ENCODE data around the gene PHOX2A.
A peak's percentile ranks its signal among the peaks of the same experiment; 100 is the strongest.

Gene PHOX2A

DNA sequence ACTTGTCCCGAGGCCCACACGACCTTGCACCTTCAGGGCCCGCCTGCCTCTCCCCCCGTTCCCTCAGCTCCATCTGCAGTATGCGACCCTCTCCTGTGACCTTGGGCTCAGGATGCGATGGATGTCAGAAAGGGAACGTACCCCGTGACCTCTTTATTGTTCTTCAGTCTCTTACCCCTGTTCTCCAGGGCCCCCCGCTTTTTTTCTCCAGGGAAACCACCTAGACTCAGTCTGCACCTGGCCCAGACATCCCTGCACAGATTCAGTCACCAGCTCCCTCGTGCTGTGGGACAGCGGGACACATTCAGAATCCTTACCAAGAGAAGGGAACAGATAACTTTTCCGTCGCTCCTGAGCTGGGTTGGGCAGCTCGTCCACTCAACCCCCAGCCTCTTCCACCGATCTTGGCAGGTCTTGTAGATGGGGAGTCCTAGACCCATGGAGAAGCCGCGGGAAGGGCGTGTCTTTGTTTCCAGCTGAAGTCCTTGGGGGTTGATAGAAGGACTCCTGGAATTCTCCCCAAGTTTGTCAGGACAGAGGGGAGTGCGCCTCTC, 1.4 kb upstream of the PHOX2A start:
- no peak for DNase-seq (ENCODE audit: low spot score)
- H3K36me3 ChIP-seq (replicated peaks in 1 of 2; ENCODE audit: control insufficient read depth in 2 of 2, insufficient read depth in 2 of 2, low read length in 2 of 2): no peaks in the 10 kb centered on the region
- H2BK5ac ChIP-seq (ENCODE audit: low read length): peak overlapping the region; percentile 56
- H3K4me3 ChIP-seq (ENCODE audit: low read length in 2 of 2): no peak overlapping the region
- H2AK5ac ChIP-seq (ENCODE audit: low read depth, low read length): peak overlapping the region; percentile 40
- peak overlapping the region; percentile 91 for H2AFZ ChIP-seq (ENCODE audit: low read length)
- peaks cover 46 to 93% (median 73%) of the 10 kb centered on the region in 3 experiments for H3K27me3 ChIP-seq (ENCODE audit: control insufficient read depth in 3 of 3, insufficient read depth in 3 of 3, low read depth in 1 of 3, low read length in 3 of 3)
- H3K27ac ChIP-seq (replicated peaks; ENCODE audit: low read length): no peak overlapping the region
- H2BK120ac ChIP-seq (ENCODE audit: low read depth, low read length): no peak overlapping the region
- no peak overlapping the region for H2BK12ac ChIP-seq (ENCODE audit: low read length)
- WGBS, 2 donors (ENCODE audit: extremely low coverage in 2 of 2, insufficient read length in 2 of 2, insufficient replicate concordance in 1 of 2): no CpG with 5 or more reads among the region's 19 CpGs
- peaks cover 2% of the 10 kb centered on the region for H3K79me1 ChIP-seq (ENCODE audit: low read depth, low read length)
- H3K4me2 ChIP-seq (ENCODE audit: insufficient read depth, low read length, poor library complexity, severe bottlenecking): no peak overlapping the region
- peaks cover 7 to 12% of the 10 kb centered on the region in 2 donors for H3K4me1 ChIP-seq (ENCODE audit: control insufficient read depth in 2 of 2, insufficient read depth in 1 of 2, low read depth in 1 of 2, low read length in 2 of 2)
- H4K91ac ChIP-seq (ENCODE audit: low read depth, low read length, poor library complexity): no peak overlapping the region
- no peak overlapping the region for H2BK15ac ChIP-seq (ENCODE audit: low read length)
- no peak overlapping the region for H3K4ac ChIP-seq (ENCODE audit: low read length)
- H3K23ac ChIP-seq (ENCODE audit: low read depth, low read length, poor library complexity): peak overlapping the region; percentile 45
- peak overlapping the region; percentile 25 for H3K14ac ChIP-seq (ENCODE audit: low read length)
- peaks cover 17 to 28% of the 10 kb centered on the region in 2 donors for H3K9me3 ChIP-seq (replicated peaks in 1 of 2; ENCODE audit: control insufficient read depth in 2 of 2, insufficient read depth in 1 of 2, low read depth in 1 of 2, low read length in 2 of 2)
- no peak overlapping the region for H4K8ac ChIP-seq (ENCODE audit: low read depth, low read length)
- peak overlapping the region; percentile 50 for H3K9ac ChIP-seq (ENCODE audit: low read depth, low read length, poor library complexity)
- peak overlapping the region; percentile 84 for H3K18ac ChIP-seq (ENCODE audit: low read length)

GRCh38 chr11:72244361-72245262, 636 bp upstream of the PHOX2A start:
- Histone ChIP-seq H2AK5ac (ENCODE audit: low read depth, low read length) (peak overlapping the region; percentile 40), H2BK15ac (ENCODE audit: low read length) (no peak overlapping the region), H3K36me3 (replicated peaks in 1 of 2; ENCODE audit: control insufficient read depth in 2 of 2, insufficient read depth in 2 of 2, low read length in 2 of 2) (no peaks in the 10 kb centered on the region), H3K27ac (replicated peaks; ENCODE audit: low read length) (no peak overlapping the region), H3K23ac (ENCODE audit: low read depth, low read length, poor library complexity) (peak overlapping the region; percentile 89), H4K91ac (ENCODE audit: low read depth, low read length, poor library complexity) (no peak overlapping the region), H3K18ac (ENCODE audit: low read length) (peak overlapping the region; percentile 90), H2BK12ac (ENCODE audit: low read length) (no peak overlapping the region), H3K14ac (ENCODE audit: low read length) (peak overlapping the region; percentile 25), H2BK120ac (ENCODE audit: low read depth, low read length) (no peak overlapping the region), H3K9me3 (replicated peaks in 1 of 2; ENCODE audit: control insufficient read depth in 2 of 2, insufficient read depth in 1 of 2, low read depth in 1 of 2, low read length in 2 of 2) (peaks cover 17 to 28% of the 10 kb centered on the region in 2 donors), H2BK5ac (ENCODE audit: low read length) (peak overlapping the region; percentile 56), H4K8ac (ENCODE audit: low read depth, low read length) (no peak overlapping the region), H3K4me1 (ENCODE audit: control insufficient read depth in 2 of 2, insufficient read depth in 1 of 2, low read depth in 1 of 2, low read length in 2 of 2) (peaks cover 9 to 15% of the 10 kb centered on the region in 2 donors), H3K4me3 (ENCODE audit: low read length in 2 of 2) (peak overlapping the region; percentile 37 to 73), H2AFZ (ENCODE audit: low read length) (peak overlapping the region; percentile 91), H3K4ac (ENCODE audit: low read length) (no peak overlapping the region), H3K9ac (ENCODE audit: low read depth, low read length, poor library complexity) (peak overlapping the region; percentile 65), H3K27me3 (ENCODE audit: control insufficient read depth in 3 of 3, insufficient read depth in 3 of 3, low read depth in 1 of 3, low read length in 3 of 3) (peaks cover 53 to 92% (median 80%) of the 10 kb centered on the region in 3 experiments), H3K79me1 (ENCODE audit: low read depth, low read length) (peaks cover 2% of the 10 kb centered on the region), H3K4me2 (ENCODE audit: insufficient read depth, low read length, poor library complexity, severe bottlenecking) (peak overlapping the region; percentile 78)
- DNase-seq (ENCODE audit: low spot score): no peak
- no CpG with 5 or more reads among the region's 46 CpGs for WGBS, 2 donors (ENCODE audit: extremely low coverage in 2 of 2, insufficient read length in 2 of 2, insufficient replicate concordance in 1 of 2)

GRCh38 chr11:72243173-72244059, 560 bp downstream of the PHOX2A start:
- no peak overlapping the region for H4K91ac ChIP-seq (ENCODE audit: low read depth, low read length, poor library complexity)
- no peak overlapping the region for H3K23ac ChIP-seq (ENCODE audit: low read depth, low read length, poor library complexity)
- no peak overlapping the region for H2BK12ac ChIP-seq (ENCODE audit: low read length)
- H4K8ac ChIP-seq (ENCODE audit: low read depth, low read length): no peak overlapping the region
- no peak overlapping the region for H2AK5ac ChIP-seq (ENCODE audit: low read depth, low read length)
- no CpG with 5 or more reads among the region's 58 CpGs for WGBS, 2 donors (ENCODE audit: extremely low coverage in 2 of 2, insufficient read length in 2 of 2, insufficient replicate concordance in 1 of 2)
- H3K27me3 ChIP-seq (ENCODE audit: control insufficient read depth in 3 of 3, insufficient read depth in 3 of 3, low read depth in 1 of 3, low read length in 3 of 3): peaks cover 57 to 91% (median 90%) of the 10 kb centered on the region in 3 experiments
- H3K18ac ChIP-seq (ENCODE audit: low read length): no peak overlapping the region
- H3K14ac ChIP-seq (ENCODE audit: low read length): no peak overlapping the region
- peak overlapping the region; percentile 14 for H3K9ac ChIP-seq (ENCODE audit: low read depth, low read length, poor library complexity)
- H3K36me3 ChIP-seq (replicated peaks in 1 of 2; ENCODE audit: control insufficient read depth in 2 of 2, insufficient read depth in 2 of 2, low read length in 2 of 2): peaks cover 0 to 5% of the 10 kb centered on the region in 2 donors
- no peak for DNase-seq (ENCODE audit: low spot score)
- H3K27ac ChIP-seq (replicated peaks; ENCODE audit: low read length): no peak overlapping the region
- H2BK15ac ChIP-seq (ENCODE audit: low read length): no peak overlapping the region
- H3K4me3 ChIP-seq (ENCODE audit: low read length in 2 of 2): peak overlapping the region in 1 of 2 donors; percentile 19
- peak overlapping the region; percentile 91 for H2AFZ ChIP-seq (ENCODE audit: low read length)
- peaks cover 17 to 28% of the 10 kb centered on the region in 2 donors for H3K9me3 ChIP-seq (replicated peaks in 1 of 2; ENCODE audit: control insufficient read depth in 2 of 2, insufficient read depth in 1 of 2, low read depth in 1 of 2, low read length in 2 of 2)
- H2BK120ac ChIP-seq (ENCODE audit: low read depth, low read length): no peak overlapping the region
- H3K4ac ChIP-seq (ENCODE audit: low read length): no peak overlapping the region
- H2BK5ac ChIP-seq (ENCODE audit: low read length): no peak overlapping the region
- peak overlapping the region; percentile 78 for H3K4me2 ChIP-seq (ENCODE audit: insufficient read depth, low read length, poor library complexity, severe bottlenecking)
- H3K79me1 ChIP-seq (ENCODE audit: low read depth, low read length): peaks cover 2% of the 10 kb centered on the region
- peaks cover 9 to 25% of the 10 kb centered on the region in 2 donors for H3K4me1 ChIP-seq (ENCODE audit: control insufficient read depth in 2 of 2, insufficient read depth in 1 of 2, low read depth in 1 of 2, low read length in 2 of 2)
